ENCODE results near the gene C3orf20. TPM values are rescaled to one million over a fixed set of nuclear protein-coding genes. Genes with fewer than 3 reads are reported as not detected.
"Not testable (repeated sequence)": the region's sequence is repeated elsewhere in the genome, so short reads cannot be mapped to it uniquely, and the experiment has no call there.

Gene C3orf20
- total RNA-seq, 2 experiments from 2014 or later = 0.20 to 0.23 TPM

DNA sequence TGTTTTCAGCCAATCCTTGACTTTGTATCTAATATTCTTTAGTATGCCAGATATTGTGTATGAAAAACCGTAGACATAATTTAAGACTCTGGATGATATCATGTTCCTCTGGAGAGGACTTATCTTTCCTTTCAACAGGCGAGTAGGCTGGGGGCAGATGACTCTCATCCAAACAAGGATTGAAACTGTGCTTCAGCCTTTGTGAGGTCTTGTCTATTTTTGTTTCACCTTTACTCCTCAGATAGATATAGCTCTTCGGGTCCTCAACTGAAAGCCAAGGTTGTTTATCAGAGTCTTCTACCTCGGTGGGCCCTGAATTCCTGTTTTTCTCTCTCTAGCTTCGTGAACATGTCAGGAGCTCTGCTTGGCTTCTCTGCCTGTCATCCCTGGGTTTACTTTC, 66.0 kb downstream of the C3orf20 start:
- CTCF ChIA-PET = no interaction called here
- Mint-ChIP-seq H3K4me1 (ENCODE audit: low read depth) (no peaks in the 10 kb centered on the region), H3K36me3 (ENCODE audit: low read depth) (no peaks in the 10 kb centered on the region), H3K27me3 (peaks cover 13% of the 10 kb centered on the region), H3K4me3 (no peak overlapping the region), H3K27ac (no peak overlapping the region), H3K9me3 (peaks cover 2% of the 10 kb centered on the region)
- DNase-seq (no peak), ATAC-seq (no peak)
- TF ChIP-seq, protein P1, sequence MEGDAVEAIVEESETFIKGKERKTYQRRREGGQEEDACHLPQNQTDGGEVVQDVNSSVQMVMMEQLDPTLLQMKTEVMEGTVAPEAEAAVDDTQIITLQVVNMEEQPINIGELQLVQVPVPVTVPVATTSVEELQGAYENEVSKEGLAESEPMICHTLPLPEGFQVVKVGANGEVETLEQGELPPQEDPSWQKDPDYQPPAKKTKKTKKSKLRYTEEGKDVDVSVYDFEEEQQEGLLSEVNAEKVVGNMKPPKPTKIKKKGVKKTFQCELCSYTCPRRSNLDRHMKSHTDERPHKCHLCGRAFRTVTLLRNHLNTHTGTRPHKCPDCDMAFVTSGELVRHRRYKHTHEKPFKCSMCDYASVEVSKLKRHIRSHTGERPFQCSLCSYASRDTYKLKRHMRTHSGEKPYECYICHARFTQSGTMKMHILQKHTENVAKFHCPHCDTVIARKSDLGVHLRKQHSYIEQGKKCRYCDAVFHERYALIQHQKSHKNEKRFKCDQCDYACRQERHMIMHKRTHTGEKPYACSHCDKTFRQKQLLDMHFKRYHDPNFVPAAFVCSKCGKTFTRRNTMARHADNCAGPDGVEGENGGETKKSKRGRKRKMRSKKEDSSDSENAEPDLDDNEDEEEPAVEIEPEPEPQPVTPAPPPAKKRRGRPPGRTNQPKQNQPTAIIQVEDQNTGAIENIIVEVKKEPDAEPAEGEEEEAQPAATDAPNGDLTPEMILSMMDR (IDR thresholded peaks at IDR 0.05) = no peak
- POLR2A ChIA-PET = no interaction called here
- intact Hi-C loops (cut with micrococcal nuclease) = no loop called here

- Mint-ChIP-seq H3K36me3 (ENCODE audit: low read depth) (no peaks in the 10 kb centered on the region), H3K9me3 (peaks cover 2% of the 10 kb centered on the region), H3K27ac (no peak overlapping the region), H3K27me3 (peaks cover 16% of the 10 kb centered on the region), H3K4me1 (ENCODE audit: low read depth) (no peaks in the 10 kb centered on the region), H3K4me3 (no peak overlapping the region)
- intact Hi-C loops (cut with micrococcal nuclease) = no loop called here
- ChIA-PET POLR2A (no interaction called here), CTCF (no interaction called here)
- ATAC-seq (no peak), DNase-seq (no peak)
- TF ChIP-seq, protein P1 (IDR thresholded peaks at IDR 0.05) = no peak
Measured at GRCh38 chr3:14741510-14741909, 66.6 kb downstream of the C3orf20 start.

- no peak overlapping the region for H3K4me3 Mint-ChIP-seq
- ATAC-seq (no peak), DNase-seq (no peak)
- no peaks in the 10 kb centered on the region for H3K36me3 Mint-ChIP-seq (ENCODE audit: low read depth)
- no peaks in the 10 kb centered on the region for H3K4me1 Mint-ChIP-seq (ENCODE audit: low read depth)
- intact Hi-C loops (cut with micrococcal nuclease) = no loop called here
- POLR2A ChIA-PET = no interaction called here
- H3K27ac Mint-ChIP-seq = no peak overlapping the region
- CTCF ChIA-PET = no interaction called here
- H3K27me3 Mint-ChIP-seq = peaks cover 18% of the 10 kb centered on the region
- no peaks in the 10 kb centered on the region for H3K9me3 Mint-ChIP-seq
- TF ChIP-seq, protein P1 (IDR thresholded peaks at IDR 0.05) = no peak
Measured at GRCh38 chr3:14744556-14744955, 69.6 kb downstream of the C3orf20 start.

DNA sequence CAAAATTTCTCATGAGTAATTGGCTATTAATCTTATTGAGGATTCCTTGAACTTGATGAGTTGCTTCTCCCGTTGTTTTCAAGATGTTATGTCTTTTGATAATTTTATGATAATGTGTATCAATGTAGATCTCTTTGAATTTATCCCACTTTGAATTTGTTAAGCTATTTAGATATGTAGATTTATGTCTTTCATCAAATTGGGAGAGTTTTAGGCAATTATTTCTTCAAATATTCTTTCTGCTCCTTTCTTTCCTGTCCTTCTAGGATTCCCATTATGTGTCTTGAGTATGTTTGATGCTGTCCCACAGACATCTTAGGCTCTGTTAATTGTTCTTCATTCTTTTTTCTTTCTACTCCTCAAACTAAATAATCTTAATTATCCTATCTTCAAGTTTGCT, 75.7 kb downstream of the C3orf20 start:
- H3K27me3 Mint-ChIP-seq = peaks cover 20% of the 10 kb centered on the region
- CTCF ChIA-PET = no interaction called here
- ATAC-seq (no peak), DNase-seq (no peak)
- no peak overlapping the region for H3K27ac Mint-ChIP-seq
- H3K4me3 Mint-ChIP-seq = no peak overlapping the region
- no peaks in the 10 kb centered on the region for H3K4me1 Mint-ChIP-seq (ENCODE audit: low read depth)
- intact Hi-C loops (cut with micrococcal nuclease) = no loop called here
- H3K36me3 Mint-ChIP-seq (ENCODE audit: low read depth) = peaks cover 7% of the 10 kb centered on the region
- H3K9me3 Mint-ChIP-seq = peaks cover 14% of the 10 kb centered on the region
- POLR2A ChIA-PET = no interaction called here
- TF ChIP-seq, protein P1 (IDR thresholded peaks at IDR 0.05) = no peak

GRCh38 chr3:14752979-14753378, 78.0 kb downstream of the C3orf20 start:
- Mint-ChIP-seq H3K9me3 (peaks cover 14% of the 10 kb centered on the region), H3K27me3 (peaks cover 13% of the 10 kb centered on the region)
- DNase-seq; intact Hi-C loops (cut with micrococcal nuclease); ATAC-seq; POLR2A ChIA-PET; H3K36me3 Mint-ChIP-seq (ENCODE audit: low read depth); H3K27ac Mint-ChIP-seq; H3K4me1 Mint-ChIP-seq (ENCODE audit: low read depth); H3K4me3 Mint-ChIP-seq; CTCF ChIA-PET: not testable (repeated sequence)

DNA sequence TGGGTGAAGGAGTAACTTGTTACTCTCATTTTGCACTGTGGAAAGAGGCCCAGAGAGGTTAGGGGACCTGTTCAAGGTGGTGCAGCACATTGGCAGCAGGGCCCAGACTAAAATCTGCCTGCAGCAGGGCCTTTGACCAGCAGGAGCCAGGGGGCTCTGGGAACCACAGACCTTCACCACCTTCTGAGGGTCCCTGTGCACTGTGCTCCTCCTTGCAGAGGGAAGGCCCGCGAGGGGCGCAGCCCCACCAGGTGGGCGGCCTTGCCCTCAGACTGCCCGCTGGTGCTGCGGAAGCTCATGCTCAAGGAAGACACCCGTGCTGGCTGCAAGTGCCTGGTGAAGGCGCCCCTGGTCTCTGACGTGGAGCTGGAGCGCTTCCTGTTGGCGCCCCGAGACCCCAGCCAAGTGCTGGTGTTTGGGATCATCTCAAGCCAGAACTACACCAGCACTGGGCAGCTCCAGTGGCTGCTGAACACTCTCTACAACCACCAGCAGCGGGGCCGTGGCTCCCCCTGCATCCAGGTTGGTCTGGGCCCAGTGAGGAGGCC, 82.3 kb downstream of the C3orf20 start:
- Mint-ChIP-seq H3K27ac (no peak overlapping the region), H3K27me3 (peaks cover 5% of the 10 kb centered on the region), H3K4me3 (no peak overlapping the region), H3K9me3 (no peaks in the 10 kb centered on the region), H3K36me3 (ENCODE audit: low read depth) (no peaks in the 10 kb centered on the region), H3K4me1 (ENCODE audit: low read depth) (peaks cover 3% of the 10 kb centered on the region)
- TF ChIP-seq, protein P1 (IDR thresholded peaks at IDR 0.05) = no peak
- no peak for DNase-seq
- CTCF ChIA-PET = no interaction called here
- POLR2A ChIA-PET = no interaction called here
- intact Hi-C loops (cut with micrococcal nuclease) = no loop called here
- no peak for ATAC-seq

Data from activated CD8-positive, alpha-beta T cell treated with anti-CD3 and anti-CD28 coated beads for 36 hours (primary cell).